Loucy (cell line): ENCODE data around the gene TAC4.
A peak's percentile ranks its signal among the peaks of the same experiment; 100 is the strongest.

Experiments
- H2AFZ ChIP-seq: fragments of 200-600 bp; sonication (generic); 2 replicates; pipeline ENCODE4 v1.6.0; 2016; ENCODE audit warnings: antibody characterized with exemption, mild to moderate bottlenecking, low read length, moderate library complexity
- H3F3A ChIP-seq: fragments of 200-600 bp; 2 replicates; pipeline ENCODE4 v1.6.0; 2016; ENCODE audit warnings: antibody characterized with exemption, low read depth, mild to moderate bottlenecking
- H3K27me3 ChIP-seq: fragments of 200-600 bp; sonication (generic); 2 replicates; pipeline ENCODE4 v1.6.1; 2014; ENCODE audit warnings: low read length, mild to moderate bottlenecking; ENCODE audit not compliant: insufficient read depth, poor library complexity, severe bottlenecking
- H3K36me3 ChIP-seq: fragments of 200-600 bp; sonication (generic); 2 replicates; pipeline ENCODE4 v1.6.1; 2016; ENCODE audit warnings: low read length; ENCODE audit not compliant: insufficient read depth
- H3K4me1 ChIP-seq: fragments of 200-600 bp; sonication (generic); 2 replicates; pipeline ENCODE4 v1.5.1; 2014; ENCODE audit warnings: low read length, mild to moderate bottlenecking; ENCODE audit not compliant: insufficient read depth, poor library complexity, severe bottlenecking
- H3K4me2 ChIP-seq: fragments of 200-600 bp; sonication (generic); 2 replicates; pipeline ENCODE4 v1.6.0; 2014; ENCODE audit warnings: antibody characterized with exemption, low read length, low read depth, mild to moderate bottlenecking; ENCODE audit not compliant: poor library complexity, severe bottlenecking
- H3K4me3 ChIP-seq: fragments of 200-600 bp; sonication (generic); 2 replicates; pipeline ENCODE4 v1.5.1; 2014; ENCODE audit warnings: low read length, mild to moderate bottlenecking, mixed read lengths; ENCODE audit not compliant: poor library complexity, severe bottlenecking
- H3K79me2 ChIP-seq: fragments of 200-600 bp; sonication (generic); 2 replicates; pipeline ENCODE4 v1.6.1; 2014; ENCODE audit warnings: low read length; ENCODE audit not compliant: insufficient read depth
- H3K9ac ChIP-seq: fragments of 200-600 bp; sonication (generic); 2 replicates; pipeline ENCODE4 v1.6.0; 2014; ENCODE audit warnings: mild to moderate bottlenecking, low read depth, low read length, moderate library complexity; ENCODE audit not compliant: poor library complexity, severe bottlenecking
- H3K9me2 ChIP-seq: fragments of 200-600 bp; sonication (generic); replicated peaks from 2 replicates; pipeline ENCODE4 v1.6.1; 2016; ENCODE audit warnings: low read depth, low read length, mixed read lengths
- H3K9me3 ChIP-seq: fragments of 200-600 bp; sonication (generic); 2 replicates; pipeline ENCODE4 v1.6.1; 2014; ENCODE audit warnings: mild to moderate bottlenecking, antibody characterized with exemption, low read length, low read depth; ENCODE audit not compliant: insufficient read depth
- H4K20me1 ChIP-seq: fragments of 200-600 bp; sonication (generic); 2 replicates; pipeline ENCODE4 v1.6.0; 2014; ENCODE audit warnings: antibody characterized with exemption, low read length, mild to moderate bottlenecking; ENCODE audit not compliant: insufficient read depth, poor library complexity, severe bottlenecking
- EZH2phosphoT487 ChIP-seq: fragments of 200-600 bp; IDR thresholded peaks from 2 replicates; pipeline ENCODE4 v1.6.1; 2018; ENCODE audit warnings: antibody characterized with exemption, mild to moderate bottlenecking, moderate library complexity, borderline replicate concordance
- TF ChIP-seq, protein P1 (sequence below): fragments of 200-600 bp; sonication (generic); conservative IDR thresholded peaks from 2 replicates; pipeline ENCODE4 v1.5.1; 2014; ENCODE audit warnings: mild to moderate bottlenecking, antibody characterized with exemption, low read length

The TAC4 gene

DNA sequence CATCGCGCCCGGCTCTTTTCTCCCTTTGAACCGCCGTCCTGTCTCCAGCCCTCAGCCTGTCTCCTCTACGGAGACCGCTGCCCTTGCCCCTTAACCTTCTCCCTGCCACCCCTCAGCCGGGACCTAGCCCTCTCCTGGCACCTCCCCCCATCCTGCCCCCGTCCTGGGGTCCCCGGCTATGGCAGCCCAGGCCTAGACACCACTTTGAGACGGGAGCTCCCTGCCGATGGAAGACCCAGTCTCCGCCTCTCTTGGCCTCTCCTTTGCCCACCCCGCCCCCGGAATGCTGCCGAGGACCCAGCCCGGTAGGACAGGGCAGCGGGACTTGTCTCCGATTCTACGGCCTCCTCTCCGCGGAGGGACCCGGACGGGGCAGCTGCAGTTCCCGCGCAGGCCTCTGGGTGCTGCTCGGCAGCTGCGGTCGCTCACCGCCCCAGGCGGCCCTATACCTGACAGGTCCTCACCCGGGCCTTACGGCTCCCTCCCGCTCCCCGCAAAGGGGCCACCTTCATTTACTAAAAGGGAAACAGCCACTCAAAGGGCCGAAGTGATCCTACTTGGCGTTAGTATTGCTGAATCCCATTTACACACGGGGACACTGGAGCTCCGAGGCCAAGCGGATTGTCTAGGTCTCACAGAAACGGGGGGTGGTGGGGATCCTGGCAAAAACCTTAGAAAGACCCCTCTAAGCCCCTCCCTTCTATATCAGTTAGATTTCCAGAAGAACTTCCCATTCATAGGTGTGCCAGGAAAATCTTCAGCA is 32.6 kb upstream of the TAC4 start:
- H3K4me1 ChIP-seq: peaks cover 3% of the 10 kb centered on the region
- H3K36me3 ChIP-seq: no peaks in the 10 kb centered on the region
- peak overlapping the region; percentile 55 for H3K4me2 ChIP-seq
- no peak for TF ChIP-seq EZH2phosphoT487
- TF ChIP-seq, protein P1, sequence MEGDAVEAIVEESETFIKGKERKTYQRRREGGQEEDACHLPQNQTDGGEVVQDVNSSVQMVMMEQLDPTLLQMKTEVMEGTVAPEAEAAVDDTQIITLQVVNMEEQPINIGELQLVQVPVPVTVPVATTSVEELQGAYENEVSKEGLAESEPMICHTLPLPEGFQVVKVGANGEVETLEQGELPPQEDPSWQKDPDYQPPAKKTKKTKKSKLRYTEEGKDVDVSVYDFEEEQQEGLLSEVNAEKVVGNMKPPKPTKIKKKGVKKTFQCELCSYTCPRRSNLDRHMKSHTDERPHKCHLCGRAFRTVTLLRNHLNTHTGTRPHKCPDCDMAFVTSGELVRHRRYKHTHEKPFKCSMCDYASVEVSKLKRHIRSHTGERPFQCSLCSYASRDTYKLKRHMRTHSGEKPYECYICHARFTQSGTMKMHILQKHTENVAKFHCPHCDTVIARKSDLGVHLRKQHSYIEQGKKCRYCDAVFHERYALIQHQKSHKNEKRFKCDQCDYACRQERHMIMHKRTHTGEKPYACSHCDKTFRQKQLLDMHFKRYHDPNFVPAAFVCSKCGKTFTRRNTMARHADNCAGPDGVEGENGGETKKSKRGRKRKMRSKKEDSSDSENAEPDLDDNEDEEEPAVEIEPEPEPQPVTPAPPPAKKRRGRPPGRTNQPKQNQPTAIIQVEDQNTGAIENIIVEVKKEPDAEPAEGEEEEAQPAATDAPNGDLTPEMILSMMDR: peak; percentile 90
- H3K27me3 ChIP-seq: no peaks in the 10 kb centered on the region
- peak overlapping the region; percentile 26 for H3K4me3 ChIP-seq
- H3K9me3 ChIP-seq: no peaks in the 10 kb centered on the region
- H3K9me2 ChIP-seq: no peaks in the 10 kb centered on the region
- H2AFZ ChIP-seq: peak overlapping the region; percentile 86
- H3F3A ChIP-seq: no peaks in the 10 kb centered on the region
- H3K79me2 ChIP-seq: no peaks in the 10 kb centered on the region
- no peak overlapping the region for H3K9ac ChIP-seq
- H4K20me1 ChIP-seq: no peaks in the 10 kb centered on the region

- H2AFZ ChIP-seq: no peak overlapping the region
- H4K20me1 ChIP-seq: no peaks in the 10 kb centered on the region
- H3K4me2 ChIP-seq: no peak overlapping the region
- TF ChIP-seq, protein P1: no peak
- no peak for TF ChIP-seq EZH2phosphoT487
- no peaks in the 10 kb centered on the region for H3F3A ChIP-seq
- H3K4me3 ChIP-seq: no peak overlapping the region
- no peaks in the 10 kb centered on the region for H3K9me2 ChIP-seq
- H3K27me3 ChIP-seq: no peaks in the 10 kb centered on the region
- no peak overlapping the region for H3K9ac ChIP-seq
- no peaks in the 10 kb centered on the region for H3K79me2 ChIP-seq
- H3K4me1 ChIP-seq: peaks cover 3% of the 10 kb centered on the region
- no peaks in the 10 kb centered on the region for H3K36me3 ChIP-seq
- H3K9me3 ChIP-seq: no peaks in the 10 kb centered on the region
These were observed 31.3 kb upstream of the TAC4 start for GRCh38 chr17:49878931-49879904.

DNA sequence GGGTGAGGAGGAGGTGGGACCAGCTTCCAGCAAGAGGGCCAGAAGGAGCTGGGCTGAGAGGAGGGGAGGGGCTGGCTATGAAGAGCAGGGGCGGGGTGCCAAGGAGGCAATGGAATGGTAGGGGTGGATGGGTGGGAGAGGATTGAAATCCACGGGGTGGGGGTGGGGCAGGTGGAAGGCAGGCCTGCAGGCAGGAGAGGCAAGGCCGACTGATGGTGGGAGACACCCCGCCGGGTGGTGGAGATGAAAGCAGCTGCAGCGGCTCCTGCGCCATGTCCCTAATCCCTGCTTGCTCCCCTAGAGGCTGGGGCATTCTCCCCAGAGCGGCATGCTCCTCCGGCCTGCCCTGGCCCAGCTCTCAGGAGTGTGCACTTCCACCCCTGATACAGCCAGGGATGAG is 27.8 kb upstream of the TAC4 start:
- no peaks in the 10 kb centered on the region for H3K27me3 ChIP-seq
- H3F3A ChIP-seq: no peaks in the 10 kb centered on the region
- H3K9ac ChIP-seq: no peak overlapping the region
- H4K20me1 ChIP-seq: no peaks in the 10 kb centered on the region
- TF ChIP-seq EZH2phosphoT487: no peak
- TF ChIP-seq, protein P1: no peak
- H3K9me3 ChIP-seq: no peaks in the 10 kb centered on the region
- H3K36me3 ChIP-seq: no peaks in the 10 kb centered on the region
- H3K79me2 ChIP-seq: no peaks in the 10 kb centered on the region
- H2AFZ ChIP-seq: no peak overlapping the region
- H3K4me2 ChIP-seq: no peak overlapping the region
- H3K4me3 ChIP-seq: no peak overlapping the region
- peaks cover 12% of the 10 kb centered on the region for H3K4me1 ChIP-seq
- no peaks in the 10 kb centered on the region for H3K9me2 ChIP-seq
